Measurements from ENCODE around the gene ZFYVE28. TPM values are rescaled to one million over a fixed set of nuclear protein-coding genes. Genes with fewer than 3 reads are reported as not detected.

Gene ZFYVE28
- total and polyA plus RNA-seq, 10 of the 15 experiments (the other 5 are each of a cell fraction or from before 2014, with no cell fraction given), result 0.06 to 1.9 (median 0.22) TPM; not detected in 1

DNA sequence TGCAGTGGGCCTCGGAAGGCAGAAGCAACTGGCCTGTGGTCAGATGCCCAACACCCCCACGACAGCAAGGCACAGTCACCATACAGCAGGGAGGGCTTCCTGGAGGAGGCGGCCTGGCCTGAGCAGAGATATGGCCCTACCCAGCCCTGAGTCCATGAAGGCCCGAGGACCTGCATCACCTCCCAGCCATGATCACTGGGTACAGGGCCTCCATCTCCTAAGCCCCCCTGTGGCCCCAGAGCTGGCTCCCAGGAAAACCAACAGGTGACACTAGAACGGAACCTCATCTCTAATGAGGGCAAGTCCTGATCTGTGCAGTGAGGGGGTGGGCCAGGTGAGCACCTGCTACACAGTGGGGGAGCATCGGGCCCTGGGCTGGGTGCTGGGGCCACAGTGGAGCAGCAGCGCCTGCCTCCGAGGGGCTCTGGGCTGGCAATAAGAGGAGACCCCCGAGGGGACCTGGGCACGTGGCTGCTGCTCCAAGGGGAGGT, 130.3 kb downstream of the ZFYVE28 start (continued):
- TF ChIP-seq, protein P1, sequence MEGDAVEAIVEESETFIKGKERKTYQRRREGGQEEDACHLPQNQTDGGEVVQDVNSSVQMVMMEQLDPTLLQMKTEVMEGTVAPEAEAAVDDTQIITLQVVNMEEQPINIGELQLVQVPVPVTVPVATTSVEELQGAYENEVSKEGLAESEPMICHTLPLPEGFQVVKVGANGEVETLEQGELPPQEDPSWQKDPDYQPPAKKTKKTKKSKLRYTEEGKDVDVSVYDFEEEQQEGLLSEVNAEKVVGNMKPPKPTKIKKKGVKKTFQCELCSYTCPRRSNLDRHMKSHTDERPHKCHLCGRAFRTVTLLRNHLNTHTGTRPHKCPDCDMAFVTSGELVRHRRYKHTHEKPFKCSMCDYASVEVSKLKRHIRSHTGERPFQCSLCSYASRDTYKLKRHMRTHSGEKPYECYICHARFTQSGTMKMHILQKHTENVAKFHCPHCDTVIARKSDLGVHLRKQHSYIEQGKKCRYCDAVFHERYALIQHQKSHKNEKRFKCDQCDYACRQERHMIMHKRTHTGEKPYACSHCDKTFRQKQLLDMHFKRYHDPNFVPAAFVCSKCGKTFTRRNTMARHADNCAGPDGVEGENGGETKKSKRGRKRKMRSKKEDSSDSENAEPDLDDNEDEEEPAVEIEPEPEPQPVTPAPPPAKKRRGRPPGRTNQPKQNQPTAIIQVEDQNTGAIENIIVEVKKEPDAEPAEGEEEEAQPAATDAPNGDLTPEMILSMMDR (IDR thresholded peaks at IDR 0.05 in 2 of 3, conservative IDR thresholded peaks at IDR 0.05 in 1 of 3; ENCODE audit: control insufficient read depth in 2 of 3, extremely low read depth in 1 of 3, insufficient read depth in 1 of 3, low read depth in 3 of 3, low read length in 3 of 3), result no peak
- TF ChIP-seq NRF1 (conservative IDR thresholded peaks at IDR 0.05; ENCODE audit: low read depth, low read length), result no peak

GRCh38 chr4:2287594-2287915, 130.9 kb downstream of the ZFYVE28 start:
- Histone ChIP-seq H3K9me3 (replicated peaks; ENCODE audit: control insufficient read depth, insufficient read depth, low read length) (no peaks in the 10 kb centered on the region), H3K4me2 (ENCODE audit: control insufficient read depth, insufficient read depth) (no peak overlapping the region), H3K9ac (ENCODE audit: control insufficient read depth, insufficient read depth, low read length) (no peak overlapping the region), H3K4me1 (ENCODE audit: control insufficient read depth, insufficient read depth, low read length) (peaks cover 8% of the 10 kb centered on the region; the same call in 1 of the 2 replicates), H3K79me2 (ENCODE audit: control insufficient read depth, insufficient read depth, low read length) (no peaks in the 10 kb centered on the region), H2AFZ (ENCODE audit: control insufficient read depth, low read depth, low read length) (no peak overlapping the region), H3K27me3 (replicated peaks in 1 of 2; ENCODE audit: control insufficient read depth in 2 of 2, insufficient read depth in 2 of 2, low read length in 1 of 2) (peaks cover 0 to 1% of the 10 kb centered on the region in 2 experiments; a peak in 2 of 4 replicates), H3K4me3 (no peak overlapping the region), H4K20me1 (ENCODE audit: control insufficient read depth, insufficient read depth) (no peaks in the 10 kb centered on the region), H3K27ac (ENCODE audit: control insufficient read depth, insufficient read depth) (no peak overlapping the region), H3K36me3 (ENCODE audit: control insufficient read depth in 2 of 2, insufficient read depth in 2 of 2, low read length in 1 of 2) (no peaks in the 10 kb centered on the region)
- DNase-seq (ENCODE audit: low read depth, low spot score), result no peak
- SMC1A ChIA-PET (ENCODE audit: uncharacterized antibody, unreplicated experiment), result no interaction called here
- POLR2A ChIA-PET, result no interaction called here
- TF ChIP-seq RELA (IDR thresholded peaks at IDR 0.05; ENCODE audit: borderline replicate concordance, partially characterized antibody) (no peak), E2F4 (IDR thresholded peaks at IDR 0.05; ENCODE audit: low read depth, low read length) (no peak), SUZ12 (IDR thresholded peaks at IDR 0.05; ENCODE audit: unreplicated experiment) (no peak), POLR2AphosphoS2 (IDR thresholded peaks at IDR 0.05; ENCODE audit: low read depth, low read length) (no peak), BMI1 (IDR thresholded peaks at IDR 0.05; ENCODE audit: borderline replicate concordance) (no peak)
- TF ChIP-seq, protein P2, sequence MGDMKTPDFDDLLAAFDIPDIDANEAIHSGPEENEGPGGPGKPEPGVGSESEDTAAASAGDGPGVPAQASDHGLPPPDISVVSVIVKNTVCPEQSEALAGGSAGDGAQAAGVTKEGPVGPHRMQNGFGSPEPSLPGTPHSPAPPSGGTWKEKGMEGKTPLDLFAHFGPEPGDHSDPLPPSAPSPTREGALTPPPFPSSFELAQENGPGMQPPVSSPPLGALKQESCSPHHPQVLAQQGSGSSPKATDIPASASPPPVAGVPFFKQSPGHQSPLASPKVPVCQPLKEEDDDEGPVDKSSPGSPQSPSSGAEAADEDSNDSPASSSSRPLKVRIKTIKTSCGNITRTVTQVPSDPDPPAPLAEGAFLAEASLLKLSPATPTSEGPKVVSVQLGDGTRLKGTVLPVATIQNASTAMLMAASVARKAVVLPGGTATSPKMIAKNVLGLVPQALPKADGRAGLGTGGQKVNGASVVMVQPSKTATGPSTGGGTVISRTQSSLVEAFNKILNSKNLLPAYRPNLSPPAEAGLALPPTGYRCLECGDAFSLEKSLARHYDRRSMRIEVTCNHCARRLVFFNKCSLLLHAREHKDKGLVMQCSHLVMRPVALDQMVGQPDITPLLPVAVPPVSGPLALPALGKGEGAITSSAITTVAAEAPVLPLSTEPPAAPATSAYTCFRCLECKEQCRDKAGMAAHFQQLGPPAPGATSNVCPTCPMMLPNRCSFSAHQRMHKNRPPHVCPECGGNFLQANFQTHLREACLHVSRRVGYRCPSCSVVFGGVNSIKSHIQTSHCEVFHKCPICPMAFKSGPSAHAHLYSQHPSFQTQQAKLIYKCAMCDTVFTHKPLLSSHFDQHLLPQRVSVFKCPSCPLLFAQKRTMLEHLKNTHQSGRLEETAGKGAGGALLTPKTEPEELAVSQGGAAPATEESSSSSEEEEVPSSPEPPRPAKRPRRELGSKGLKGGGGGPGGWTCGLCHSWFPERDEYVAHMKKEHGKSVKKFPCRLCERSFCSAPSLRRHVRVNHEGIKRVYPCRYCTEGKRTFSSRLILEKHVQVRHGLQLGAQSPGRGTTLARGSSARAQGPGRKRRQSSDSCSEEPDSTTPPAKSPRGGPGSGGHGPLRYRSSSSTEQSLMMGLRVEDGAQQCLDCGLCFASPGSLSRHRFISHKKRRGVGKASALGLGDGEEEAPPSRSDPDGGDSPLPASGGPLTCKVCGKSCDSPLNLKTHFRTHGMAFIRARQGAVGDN (IDR thresholded peaks at IDR 0.05), result no peak
- CTCF ChIA-PET, result no interaction called here
- RAD21 ChIA-PET (ENCODE audit: unreplicated experiment), result no interaction called here
- FAIRE-seq, result no peak
- intact Hi-C loops (cut with micrococcal nuclease; ENCODE audit: unreplicated experiment), result no loop called here
- in situ Hi-C loops (cut with MboI), result no loop called here
- WGBS (ENCODE audit: insufficient coverage, insufficient replicate concordance, low lambda C conversion rate, missing lambda C conversion rate), result 29% methylated on average over 5 of the region's 9 CpGs
- no peak for ATAC-seq
- BruUV-seq (replicated peaks), result no TSS peak

All from GM12878 (cell line).